H9 (cell line): ENCODE measurements around the gene MSANTD2. TPM values are rescaled to one million over a fixed set of nuclear protein-coding genes. Genes with fewer than 3 reads are reported as not detected.

Experiments used
- DNase-seq: peaks from one replicate; pipeline ENCODE4 v3.0.0-alpha.2; 2017
- H2AFZ ChIP-seq: one replicate; pipeline ENCODE4 v1.6.1; 2013; ENCODE audit warnings: mild to moderate bottlenecking, low read length, control low read depth, moderate library complexity
- H2AK5ac ChIP-seq: 2 replicates; pipeline ENCODE4 v1.6.1; 2013; ENCODE audit warnings: low read length, control low read depth, mixed read lengths; ENCODE audit not compliant: insufficient read length
- H2BK120ac ChIP-seq: one replicate; pipeline ENCODE4 v1.6.1; 2013; ENCODE audit warnings: low read depth, mild to moderate bottlenecking, low read length, control low read depth, inconsistent platforms; ENCODE audit not compliant: poor library complexity, severe bottlenecking
- H2BK12ac ChIP-seq: 2 replicates; pipeline ENCODE4 v1.6.1; 2013; ENCODE audit warnings: low read length, control low read depth, mixed read lengths, low read depth; ENCODE audit not compliant: insufficient read length
- H2BK15ac ChIP-seq: 2 replicates; pipeline ENCODE4 v1.6.1; 2013; ENCODE audit warnings: low read depth, low read length, control low read depth
- H2BK20ac ChIP-seq: one replicate; pipeline ENCODE4 v1.6.1; 2013; ENCODE audit warnings: low read depth, mild to moderate bottlenecking, low read length, control low read depth, inconsistent platforms; ENCODE audit not compliant: poor library complexity, severe bottlenecking
- H2BK5ac ChIP-seq: 2 replicates; pipeline ENCODE4 v1.6.1; 2013; ENCODE audit warnings: low read length, control low read depth, mixed read lengths; ENCODE audit not compliant: insufficient read length
- H3K14ac ChIP-seq: 2 replicates; pipeline ENCODE4 v1.6.1; 2013; ENCODE audit warnings: low read length, control low read depth; ENCODE audit not compliant: insufficient read depth
- H3K18ac ChIP-seq: 2 replicates; pipeline ENCODE4 v1.6.1; 2013; ENCODE audit warnings: low read depth, mild to moderate bottlenecking, mixed read lengths, low read length, control low read depth; ENCODE audit not compliant: insufficient read length
- H3K23ac ChIP-seq: 2 replicates; pipeline ENCODE4 v1.6.1; 2013; ENCODE audit warnings: low read length, control low read depth, mixed read lengths, low read depth; ENCODE audit not compliant: insufficient read length
- H3K23me2 ChIP-seq: 2 replicates; pipeline ENCODE4 v1.6.1; 2013; ENCODE audit warnings: low read depth, mild to moderate bottlenecking, mixed read lengths, low read length, control low read depth; ENCODE audit not compliant: insufficient read length, poor library complexity, severe bottlenecking
- H3K27ac ChIP-seq: 2 replicates; pipeline ENCODE4 v1.5.1; 2013; ENCODE audit warnings: low read length, control low read depth, mixed read lengths, low read depth; ENCODE audit not compliant: insufficient read length
- H3K27me3 ChIP-seq: 2 replicates; pipeline ENCODE4 v1.6.1; 2013; ENCODE audit warnings: low read length, control low read depth, inconsistent platforms; ENCODE audit not compliant: insufficient read depth
- H3K4ac ChIP-seq: 2 replicates; pipeline ENCODE4 v1.6.1; 2013; ENCODE audit warnings: low read depth, mild to moderate bottlenecking, control low read depth, inconsistent platforms, low read length, moderate library complexity
- H3K4me1 ChIP-seq: 2 replicates; pipeline ENCODE4 v1.6.1; 2013; ENCODE audit warnings: low read length, control low read depth, inconsistent platforms; ENCODE audit not compliant: insufficient read depth
- H3K4me2 ChIP-seq: 2 replicates; pipeline ENCODE4 v1.6.1; 2013; ENCODE audit warnings: low read length, control low read depth, mixed read lengths; ENCODE audit not compliant: insufficient read length, insufficient read depth
- H3K56ac ChIP-seq: 2 replicates; pipeline ENCODE4 v1.6.1; 2013; ENCODE audit warnings: low read depth, mild to moderate bottlenecking, mixed read lengths, low read length, control low read depth; ENCODE audit not compliant: insufficient read length
- H3K79me1 ChIP-seq: 2 replicates; pipeline ENCODE4 v1.6.1; 2013; ENCODE audit warnings: low read depth, mild to moderate bottlenecking, moderate library complexity, low read length, control low read depth, inconsistent platforms; ENCODE audit not compliant: insufficient read depth, poor library complexity, severe bottlenecking
- H3K79me2 ChIP-seq: 2 replicates; pipeline ENCODE4 v1.6.1; 2013; ENCODE audit warnings: low read length, control low read depth, inconsistent platforms; ENCODE audit not compliant: insufficient read depth
- H3K9ac ChIP-seq: 2 replicates; pipeline ENCODE4 v1.6.1; 2013; ENCODE audit warnings: low read length, control low read depth, mixed read lengths; ENCODE audit not compliant: insufficient read length; ENCODE audit errors: extremely low read depth
- H3K9me3 ChIP-seq: one replicate; pipeline ENCODE4 v1.6.1; 2013; ENCODE audit warnings: low read depth, low read length, inconsistent platforms; ENCODE audit not compliant: control insufficient read depth
- H3T11ph ChIP-seq: one replicate; pipeline ENCODE4 v1.6.1; 2013; ENCODE audit warnings: mild to moderate bottlenecking, low read length, control low read depth, inconsistent platforms
- H4K20me1 ChIP-seq: one replicate; pipeline ENCODE4 v1.6.1; 2013; ENCODE audit not compliant: control insufficient read depth, insufficient read length, insufficient read depth
- H4K5ac ChIP-seq: 2 replicates; pipeline ENCODE4 v1.6.1; 2013; ENCODE audit warnings: low read depth, mild to moderate bottlenecking, mixed read lengths, low read length, control low read depth; ENCODE audit not compliant: insufficient read length
- H4K8ac ChIP-seq: replicated peaks from 2 replicates; pipeline ENCODE4 v1.6.1; 2013; ENCODE audit warnings: low read length, control low read depth, mixed read lengths, low read depth; ENCODE audit not compliant: insufficient read length
- H4K91ac ChIP-seq: 2 replicates; pipeline ENCODE4 v1.6.1; 2013; ENCODE audit warnings: low read depth, mild to moderate bottlenecking, moderate library complexity, mixed read lengths, low read length, control low read depth; ENCODE audit not compliant: insufficient read length
- H3K27ac Mint-ChIP-seq, 3 experiments: 2 replicates in 2 of 3; 3 replicates in 1 of 3; pipeline ENCODE4 v1.8.0; 2020 to 2021; ENCODE audit warnings: mixed read lengths in 3 of 3, mild to moderate bottlenecking in 1 of 3, moderate library complexity in 1 of 3
- H3K27me3 Mint-ChIP-seq: 2 replicates; pipeline ENCODE4 v1.8.0; 2021; ENCODE audit warnings: low read depth, mild to moderate bottlenecking, moderate library complexity, mixed read lengths
- H3K36me3 Mint-ChIP-seq, 3 experiments: 2 replicates in 2 of 3; 3 replicates in 1 of 3; pipeline ENCODE4 v1.8.0; 2020 to 2021; ENCODE audit warnings: low read depth in 3 of 3, mixed read lengths in 3 of 3; ENCODE audit not compliant: insufficient read depth in 1 of 3
- H3K4me1 Mint-ChIP-seq, 2 experiments: 2 replicates each; pipeline ENCODE4 v1.8.0; 2020; ENCODE audit warnings: mixed read lengths in 2 of 2
- H3K4me3 Mint-ChIP-seq, 2 experiments: 2 replicates in 1 of 2; 3 replicates in 1 of 2; pipeline ENCODE4 v1.8.0; 2020 to 2021; ENCODE audit warnings: mild to moderate bottlenecking in 2 of 2, mixed read lengths in 2 of 2, moderate library complexity in 1 of 2
- H3K9me3 Mint-ChIP-seq, 2 experiments: 2 replicates in 1 of 2; 3 replicates in 1 of 2; pipeline ENCODE4 v1.8.0; 2020; ENCODE audit warnings: mild to moderate bottlenecking in 2 of 2, mixed read lengths in 2 of 2, moderate library complexity in 1 of 2
- WGBS: extraction: QIAGEN DNeasy Blood & Tissue Kit; methylation state at CpG from one replicate; pipeline ENCODE4 v1.1.7; 2013; ENCODE audit warnings: missing lambda C conversion rate, low lambda C conversion rate, mixed read lengths; ENCODE audit not compliant: insufficient read length; ENCODE audit errors: extremely low coverage; 5-methylcytosine and 5-hydroxymethylcytosine counted together
- total RNA-seq: library from RNA; stranded (reverse); gene quantifications from 2 replicates; pipeline ENCODE4 v1.2.1, GENCODE V29; 2021
- TF ChIP-seq, protein P1 (sequence below): fragments of 200-600 bp; sonication (generic); conservative IDR thresholded peaks from 3 replicates; pipeline ENCODE4 v1.8.0; 2021; ENCODE audit warnings: antibody characterized with exemption, mild to moderate bottlenecking

The MSANTD2 gene
- total RNA-seq, 1 experiment from 2014 or later, result 18.1 TPM

GRCh38 chr11:124736736-124737135 is 63.5 kb downstream of the MSANTD2 start:
- H2BK120ac ChIP-seq, result no peak overlapping the region
- H3K14ac ChIP-seq, result no peak overlapping the region
- no peaks in the 10 kb centered on the region; a peak in 1 of 7 replicates for H3K36me3 Mint-ChIP-seq
- DNase-seq, result no peak
- no peak overlapping the region for H2AFZ ChIP-seq
- no peak overlapping the region for H3K4ac ChIP-seq
- H4K91ac ChIP-seq, result no peak overlapping the region
- H2BK20ac ChIP-seq, result no peak overlapping the region
- H3K23ac ChIP-seq, result no peak overlapping the region
- no peaks in the 10 kb centered on the region for H4K20me1 ChIP-seq
- WGBS, result no CpG with 5 or more reads among the region's 3 CpGs
- peaks cover 20 to 22% of the 10 kb centered on the region in 2 experiments for H3K4me1 Mint-ChIP-seq
- H3K18ac ChIP-seq, result no peak overlapping the region
- H2BK15ac ChIP-seq, result no peak overlapping the region
- no peak overlapping the region for H2BK5ac ChIP-seq
- no peaks in the 10 kb centered on the region for H3K4me1 ChIP-seq
- H3K23me2 ChIP-seq, result peaks cover 11% of the 10 kb centered on the region
- no peaks in the 10 kb centered on the region for H3K79me2 ChIP-seq
- no peak overlapping the region for H3T11ph ChIP-seq
- no peaks in the 10 kb centered on the region for H3K9me3 Mint-ChIP-seq
- H3K27me3 Mint-ChIP-seq, result peaks cover 70% of the 10 kb centered on the region
- no peak overlapping the region for H2BK12ac ChIP-seq
- no peak overlapping the region for H4K8ac ChIP-seq
- H3K4me2 ChIP-seq, result no peak overlapping the region
- H2AK5ac ChIP-seq, result no peak overlapping the region
- no peak overlapping the region for H3K27ac ChIP-seq
- H3K9me3 ChIP-seq, result no peaks in the 10 kb centered on the region
- H3K27me3 ChIP-seq, result peaks cover 45% of the 10 kb centered on the region
- H3K4me3 Mint-ChIP-seq, result no peak overlapping the region
- no peak overlapping the region for H3K9ac ChIP-seq
- no peaks in the 10 kb centered on the region for H3K79me1 ChIP-seq
- no peak overlapping the region for H3K27ac Mint-ChIP-seq
- H4K5ac ChIP-seq, result no peak overlapping the region
- TF ChIP-seq, protein P1, sequence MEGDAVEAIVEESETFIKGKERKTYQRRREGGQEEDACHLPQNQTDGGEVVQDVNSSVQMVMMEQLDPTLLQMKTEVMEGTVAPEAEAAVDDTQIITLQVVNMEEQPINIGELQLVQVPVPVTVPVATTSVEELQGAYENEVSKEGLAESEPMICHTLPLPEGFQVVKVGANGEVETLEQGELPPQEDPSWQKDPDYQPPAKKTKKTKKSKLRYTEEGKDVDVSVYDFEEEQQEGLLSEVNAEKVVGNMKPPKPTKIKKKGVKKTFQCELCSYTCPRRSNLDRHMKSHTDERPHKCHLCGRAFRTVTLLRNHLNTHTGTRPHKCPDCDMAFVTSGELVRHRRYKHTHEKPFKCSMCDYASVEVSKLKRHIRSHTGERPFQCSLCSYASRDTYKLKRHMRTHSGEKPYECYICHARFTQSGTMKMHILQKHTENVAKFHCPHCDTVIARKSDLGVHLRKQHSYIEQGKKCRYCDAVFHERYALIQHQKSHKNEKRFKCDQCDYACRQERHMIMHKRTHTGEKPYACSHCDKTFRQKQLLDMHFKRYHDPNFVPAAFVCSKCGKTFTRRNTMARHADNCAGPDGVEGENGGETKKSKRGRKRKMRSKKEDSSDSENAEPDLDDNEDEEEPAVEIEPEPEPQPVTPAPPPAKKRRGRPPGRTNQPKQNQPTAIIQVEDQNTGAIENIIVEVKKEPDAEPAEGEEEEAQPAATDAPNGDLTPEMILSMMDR, result no peak
- no peak overlapping the region for H3K56ac ChIP-seq
